OCI-LY1 (cell line): ENCODE measurements around the gene NMUR2.

ENCODE experiments used
- EZH2 ChIP-seq: fragments of 200-600 bp; sonication (generic), shearing (Covaris generic); IDR thresholded peaks from 2 replicates; pipeline ENCODE4 v1.8.0; 2017; ENCODE audit warnings: borderline replicate concordance, mixed run types, mild to moderate bottlenecking, antibody characterized with exemption, low read length, moderate library complexity, mixed read lengths
- TF ChIP-seq, protein P1 (sequence below): fragments of 200-600 bp; sonication (generic), shearing (Covaris generic); IDR thresholded peaks from 2 replicates; pipeline ENCODE4 v1.5.1; 2017; ENCODE audit warnings: mild to moderate bottlenecking, antibody characterized with exemption, low read length, moderate library complexity, mixed read lengths

DNA sequence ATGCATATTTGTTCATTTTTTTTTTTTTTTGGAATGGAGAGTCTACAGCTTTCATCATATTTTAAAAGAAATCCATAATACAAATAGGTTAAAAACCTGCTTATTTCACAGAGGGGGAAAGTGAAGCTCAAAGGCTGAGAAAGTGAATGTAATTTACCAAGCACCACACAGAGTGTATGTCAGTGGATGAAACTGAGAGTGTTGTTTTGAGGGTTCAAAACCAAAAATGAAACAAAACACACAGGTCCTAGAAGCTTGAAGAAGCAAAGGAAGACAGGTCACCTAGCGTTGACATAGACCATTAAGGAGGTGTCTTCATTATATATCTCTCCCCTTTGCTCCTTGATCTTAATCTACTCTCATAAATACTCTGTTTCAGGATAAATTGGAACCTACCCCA is 7.5 kb downstream of the NMUR2 start:
- TF ChIP-seq, protein P1, sequence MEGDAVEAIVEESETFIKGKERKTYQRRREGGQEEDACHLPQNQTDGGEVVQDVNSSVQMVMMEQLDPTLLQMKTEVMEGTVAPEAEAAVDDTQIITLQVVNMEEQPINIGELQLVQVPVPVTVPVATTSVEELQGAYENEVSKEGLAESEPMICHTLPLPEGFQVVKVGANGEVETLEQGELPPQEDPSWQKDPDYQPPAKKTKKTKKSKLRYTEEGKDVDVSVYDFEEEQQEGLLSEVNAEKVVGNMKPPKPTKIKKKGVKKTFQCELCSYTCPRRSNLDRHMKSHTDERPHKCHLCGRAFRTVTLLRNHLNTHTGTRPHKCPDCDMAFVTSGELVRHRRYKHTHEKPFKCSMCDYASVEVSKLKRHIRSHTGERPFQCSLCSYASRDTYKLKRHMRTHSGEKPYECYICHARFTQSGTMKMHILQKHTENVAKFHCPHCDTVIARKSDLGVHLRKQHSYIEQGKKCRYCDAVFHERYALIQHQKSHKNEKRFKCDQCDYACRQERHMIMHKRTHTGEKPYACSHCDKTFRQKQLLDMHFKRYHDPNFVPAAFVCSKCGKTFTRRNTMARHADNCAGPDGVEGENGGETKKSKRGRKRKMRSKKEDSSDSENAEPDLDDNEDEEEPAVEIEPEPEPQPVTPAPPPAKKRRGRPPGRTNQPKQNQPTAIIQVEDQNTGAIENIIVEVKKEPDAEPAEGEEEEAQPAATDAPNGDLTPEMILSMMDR: no peak
- no peak for TF ChIP-seq EZH2
